Muscle of arm (tissue), 12 donors: ENCODE results near the gene NEK6. TPM values are rescaled to one million over a fixed set of nuclear protein-coding genes. Genes with fewer than 3 reads are reported as not detected.

ENCODE experiments used
- DNase-seq: peaks from one replicate; pipeline ENCODE4 v3.0.0-alpha.2; 2013
- polyA plus RNA-seq, 12 donors: library from polyadenylated mRNA; unstranded; fragments of 120-200 nt; gene quantifications; one replicate each; pipeline ENCODE4 v1.2.1, GENCODE V29; 2013; ENCODE audit not compliant: insufficient read length in 12 of 12

Gene NEK6
- polyA plus RNA-seq, 12 donors = 29.2 to 47.2 (median 37.5) TPM; not detected in 1

DNA sequence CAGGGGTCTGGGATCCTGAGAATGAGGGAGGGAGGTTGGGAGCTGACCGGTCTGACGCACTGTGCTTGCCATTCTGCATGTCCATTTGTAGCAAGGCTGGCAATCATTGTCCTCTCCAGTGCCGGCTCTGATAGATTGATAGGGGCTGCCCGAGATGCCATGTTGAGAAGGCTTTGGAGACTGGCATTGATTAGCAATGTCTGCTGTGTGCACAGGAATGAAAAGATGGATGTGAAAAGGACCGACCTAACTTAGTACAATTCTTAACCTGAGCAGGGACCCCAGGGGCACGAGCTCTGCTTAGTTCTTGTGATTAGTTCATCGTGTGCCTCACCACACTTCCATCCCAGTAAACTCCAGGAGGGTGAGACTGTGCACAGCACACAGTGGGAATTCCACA lies 17.0 kb downstream of the NEK6 start:
- no peak for DNase-seq

DNA sequence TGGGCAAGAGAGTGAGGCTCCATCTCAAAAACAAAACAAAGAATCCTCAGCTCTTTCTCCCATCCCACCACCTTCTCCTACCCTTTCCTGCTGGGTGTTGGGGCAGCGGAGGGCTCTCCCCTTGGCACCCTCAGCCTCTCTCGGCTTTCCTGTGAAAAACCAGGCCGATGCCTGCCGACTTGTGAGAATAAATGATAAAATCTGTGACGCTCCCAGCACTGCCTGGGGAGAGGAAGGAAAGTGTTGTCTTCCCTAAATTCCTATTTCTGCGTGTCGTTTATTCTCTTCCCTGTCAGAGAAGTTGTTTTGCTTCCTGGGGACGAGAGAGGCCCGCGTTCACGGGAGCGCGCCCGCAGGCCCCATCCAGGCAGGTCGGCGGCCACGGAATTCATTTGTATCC lies 19.7 kb downstream of the NEK6 start:
- no peak for DNase-seq

DNA sequence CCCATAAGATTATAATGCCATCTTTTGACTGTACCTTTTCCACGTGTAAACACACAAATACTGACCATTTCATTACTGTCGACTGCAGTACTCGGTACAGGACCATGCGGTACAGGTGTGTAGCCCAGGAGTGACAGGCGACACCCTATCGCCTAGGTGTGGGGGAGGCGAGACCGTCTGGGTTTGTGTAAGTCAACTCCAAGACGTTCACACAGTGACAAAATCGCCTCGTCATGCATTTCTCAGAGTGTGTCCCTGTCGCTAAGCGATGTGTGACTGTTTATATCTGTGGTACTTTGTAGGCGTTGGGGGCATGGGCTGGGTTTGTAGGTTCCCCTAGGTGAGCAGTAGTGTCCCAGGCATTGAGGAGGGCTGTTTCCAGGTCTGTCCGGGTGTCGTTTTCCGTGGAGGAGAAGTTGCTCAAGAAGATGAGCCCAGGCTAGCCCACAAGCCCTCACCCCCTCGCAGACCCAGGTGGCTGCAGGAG lies 20.3 kb downstream of the NEK6 start:
- no peak for DNase-seq

DNA sequence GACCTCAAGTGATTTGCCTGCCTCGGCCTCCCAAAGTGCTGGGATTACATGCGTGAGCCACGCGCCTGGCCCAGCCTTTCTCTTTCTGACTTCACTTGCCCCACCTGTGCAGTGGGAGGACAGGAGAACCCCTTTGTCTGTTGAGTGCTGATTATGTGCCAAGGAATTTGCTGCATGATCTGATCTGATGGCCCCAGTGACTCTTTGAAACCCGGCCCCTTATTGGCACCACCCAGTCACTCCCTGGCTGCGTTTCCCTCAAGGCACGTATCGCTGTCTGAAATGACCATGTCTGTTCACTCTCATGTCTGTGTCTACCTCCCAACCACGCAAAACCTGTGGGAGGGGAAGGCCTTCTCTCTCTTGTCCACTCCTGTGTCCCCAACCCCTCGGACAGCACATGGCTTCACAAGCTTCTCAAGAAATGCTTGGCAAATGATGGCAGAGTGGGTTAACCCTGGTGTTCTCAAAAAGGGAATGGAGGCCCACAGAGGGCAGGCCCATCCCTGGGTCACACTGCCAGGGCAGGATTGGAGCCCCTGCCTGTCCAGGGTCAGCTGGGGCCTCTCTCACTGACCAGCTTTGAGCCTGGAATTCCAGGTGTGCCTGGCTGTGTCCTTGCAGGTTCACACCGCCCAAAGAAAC lies 21.9 kb downstream of the NEK6 start:
- DNase-seq = no peak

DNA sequence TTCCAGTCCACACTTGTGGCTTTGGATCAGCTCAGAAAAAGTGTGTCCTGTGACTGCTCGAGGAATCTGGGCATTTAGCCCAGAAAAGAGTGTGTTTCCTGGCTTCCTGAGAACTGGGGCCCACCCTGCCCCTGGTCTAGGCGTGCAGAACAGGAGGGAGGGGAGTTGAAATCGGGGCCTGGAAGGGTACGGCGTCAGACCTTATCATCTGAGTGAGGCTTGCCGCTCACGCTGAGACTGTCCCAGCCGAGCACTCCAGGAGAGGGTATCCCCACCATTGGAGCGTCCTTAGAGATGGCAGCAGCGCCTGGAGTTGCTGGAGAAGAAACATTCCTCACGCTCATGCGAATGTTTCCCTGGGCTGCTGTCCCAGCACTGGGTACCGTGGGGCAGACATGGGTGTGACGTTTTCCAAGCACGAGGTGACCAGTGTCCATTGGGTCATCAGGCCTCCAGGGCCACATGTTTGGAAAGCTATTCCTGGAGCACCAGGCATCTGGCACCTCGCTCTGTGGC lies 22.5 kb downstream of the NEK6 start:
- DNase-seq = peak; percentile 88

DNA sequence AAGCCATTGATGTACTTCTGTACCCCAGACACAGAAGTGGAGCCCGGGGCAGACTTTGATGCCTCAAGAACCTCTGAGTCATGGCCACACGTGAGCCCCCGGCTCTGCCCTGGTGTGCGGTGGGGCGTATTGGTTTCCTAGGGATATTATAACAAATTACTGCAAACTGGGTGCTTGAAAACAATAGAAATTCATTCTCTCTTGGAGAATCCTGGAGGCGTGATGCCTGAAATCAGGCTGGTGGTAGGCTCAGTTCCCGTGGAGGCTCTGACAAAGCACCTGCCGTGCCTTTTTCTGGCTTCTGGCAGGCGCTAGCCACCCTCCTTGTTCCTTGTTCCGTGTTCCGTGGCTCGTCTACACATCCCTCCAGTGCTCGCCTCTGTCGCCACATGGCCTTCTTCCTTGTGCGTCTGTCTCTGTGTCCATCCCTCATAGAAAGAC lies 24.2 kb downstream of the NEK6 start:
- no peak for DNase-seq

DNA sequence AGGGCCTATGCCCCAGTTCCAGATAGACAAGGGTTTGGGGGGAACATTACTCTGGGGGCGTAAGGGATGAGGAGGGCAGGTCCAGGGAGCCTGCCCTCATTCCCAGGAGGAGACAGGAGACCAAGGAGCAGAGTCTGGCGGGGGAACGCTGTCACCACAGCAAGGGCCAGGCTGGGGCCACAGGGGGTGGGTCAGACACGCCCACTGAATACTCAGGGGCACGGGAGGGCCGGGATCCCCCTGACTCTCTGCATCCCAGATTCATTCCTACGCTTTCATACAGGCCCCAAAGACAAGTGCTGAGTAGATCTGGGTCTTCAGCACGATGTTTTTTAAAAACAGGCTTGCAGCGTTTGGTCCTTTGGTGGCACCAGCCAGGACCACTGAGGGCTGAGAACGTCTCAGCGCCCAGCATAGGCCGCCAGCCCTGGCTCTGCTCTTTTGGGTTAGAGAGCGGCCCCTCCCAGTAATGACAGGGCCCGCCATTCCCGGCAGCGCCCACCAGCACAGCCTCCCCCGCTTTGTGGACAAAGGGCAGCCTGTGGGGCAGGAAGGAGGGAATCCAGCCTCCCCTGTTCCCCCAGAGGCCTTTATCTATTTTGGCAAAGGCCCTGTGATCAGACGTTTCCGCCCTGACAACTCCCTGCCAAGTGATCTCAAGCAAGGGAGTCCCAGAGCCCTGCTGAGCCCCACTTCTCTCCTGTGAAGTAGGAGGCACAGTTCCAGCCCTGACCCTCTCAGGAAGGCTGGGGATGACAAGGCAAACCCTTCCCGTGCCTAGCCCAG lies 24.9 kb downstream of the NEK6 start:
- no peak for DNase-seq

DNA sequence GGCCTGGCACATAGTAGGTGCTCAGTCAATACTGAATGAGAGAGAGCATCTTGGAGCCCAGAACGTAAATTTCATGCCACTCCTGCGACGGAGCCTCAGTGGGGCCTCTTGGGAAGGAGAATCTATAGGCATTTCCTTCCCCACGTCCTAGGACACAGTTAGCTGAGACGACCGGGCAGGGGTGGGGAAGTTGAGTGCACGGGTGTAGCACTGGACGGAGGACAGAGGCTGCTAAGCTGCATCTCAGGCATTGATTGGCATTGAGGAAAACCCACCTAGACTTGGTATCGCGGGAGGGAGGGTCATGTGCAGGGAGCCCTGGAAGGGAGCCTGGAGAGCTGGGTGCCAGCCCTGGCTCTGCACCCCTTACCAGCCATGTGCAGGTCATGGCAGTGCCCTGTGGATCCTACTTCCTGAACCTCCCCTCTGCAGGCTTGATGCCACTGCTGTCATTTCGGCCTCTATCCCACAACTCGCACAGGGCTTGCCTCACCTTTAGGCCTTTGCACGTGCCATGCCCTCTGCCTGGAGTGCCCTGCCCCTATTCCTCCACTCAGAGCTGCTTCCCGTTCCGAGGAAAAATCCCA lies 25.6 kb downstream of the NEK6 start:
- no peak for DNase-seq

DNA sequence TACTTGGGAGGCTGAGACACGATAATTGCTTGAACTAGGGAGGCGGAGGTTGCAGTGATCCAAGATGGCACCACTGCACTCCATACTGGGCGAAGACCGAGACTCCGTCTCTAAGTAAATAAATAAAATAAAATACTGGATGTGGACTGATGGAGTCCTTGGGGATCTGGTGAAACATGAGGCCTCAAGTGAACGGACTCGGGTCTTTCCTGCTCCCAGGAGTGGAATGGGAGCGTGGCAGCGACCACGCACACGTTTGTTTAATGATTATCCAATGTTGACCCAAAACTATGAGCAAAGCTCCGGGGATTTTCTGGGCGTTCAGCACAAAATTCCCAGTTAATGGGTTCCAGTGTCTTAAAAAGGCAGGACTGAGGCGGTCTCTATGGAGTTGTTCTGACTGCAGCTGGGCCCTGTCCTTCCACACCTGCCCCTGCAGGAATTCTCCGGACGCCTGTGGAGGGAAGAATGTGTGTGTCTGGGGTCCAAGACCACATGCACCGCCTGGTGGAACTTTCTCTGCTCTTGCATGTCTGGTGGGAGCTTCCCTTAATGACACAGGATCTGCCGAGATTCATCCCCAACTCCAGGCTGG lies 26.6 kb downstream of the NEK6 start:
- DNase-seq = no peak

DNA sequence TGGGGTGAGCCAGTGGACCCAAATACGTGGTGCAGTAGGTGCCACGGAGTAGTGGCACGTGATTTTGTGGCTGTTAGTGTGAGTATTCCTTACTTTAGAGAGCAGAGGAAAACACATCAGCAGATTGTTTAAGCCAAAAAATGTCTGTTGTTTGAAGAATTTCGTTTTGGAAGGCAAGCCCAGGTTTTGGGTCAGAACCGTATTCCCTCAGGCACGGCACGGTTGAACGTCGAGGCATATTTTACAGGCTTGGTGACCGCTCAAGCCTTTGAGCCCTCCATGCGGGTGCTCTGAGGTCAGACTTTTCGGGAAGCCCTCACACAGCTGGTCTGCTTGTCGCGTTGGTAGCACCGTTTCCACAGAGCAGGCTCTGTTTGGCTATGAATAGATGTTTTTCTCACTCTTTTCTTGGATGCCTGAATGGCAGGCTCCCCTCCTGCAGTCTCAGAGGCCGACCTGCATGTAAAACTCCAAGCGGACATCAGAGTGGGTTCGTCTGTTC lies 27.2 kb downstream of the NEK6 start:
- peak; percentile 64 for DNase-seq

DNA sequence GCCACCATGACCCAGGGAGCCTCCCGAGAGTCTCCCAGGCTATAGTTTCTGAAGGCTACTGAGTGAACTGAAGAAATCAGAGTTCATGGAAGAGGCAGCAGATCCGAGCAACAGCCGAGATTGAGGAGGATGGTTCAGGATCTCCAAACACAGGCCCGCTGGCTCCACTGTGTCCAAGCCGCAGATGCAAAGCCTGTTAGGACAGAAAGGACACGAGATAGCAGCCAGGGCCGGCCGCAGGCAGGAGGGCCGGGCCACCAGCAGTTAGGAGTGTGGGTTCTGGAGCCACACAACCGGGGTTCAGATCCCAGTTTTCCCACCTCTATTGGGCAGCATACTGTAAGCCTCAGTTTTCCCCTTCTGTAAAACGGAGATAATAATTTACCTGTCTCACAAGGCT lies 27.7 kb downstream of the NEK6 start:
- no peak for DNase-seq

DNA sequence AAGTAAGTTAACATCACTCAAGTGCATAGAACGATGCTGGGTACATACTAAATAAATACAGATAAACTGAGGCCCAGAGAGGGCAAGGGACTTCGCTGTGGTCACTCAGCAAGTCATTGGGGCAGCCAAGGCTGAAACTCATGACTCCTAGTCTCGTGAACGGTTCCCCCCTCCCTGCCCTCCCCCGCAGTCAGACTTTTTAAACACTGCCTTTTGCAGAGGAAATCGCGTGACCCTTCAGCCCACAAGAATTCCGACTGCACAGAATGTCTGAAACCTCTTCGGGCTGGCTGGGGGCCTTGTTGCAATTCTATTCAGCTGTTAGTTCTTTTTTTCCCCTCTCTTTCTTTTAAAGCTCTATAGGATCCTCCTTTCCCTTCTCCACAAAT lies 28.1 kb downstream of the NEK6 start:
- DNase-seq = peak; percentile 73

DNA sequence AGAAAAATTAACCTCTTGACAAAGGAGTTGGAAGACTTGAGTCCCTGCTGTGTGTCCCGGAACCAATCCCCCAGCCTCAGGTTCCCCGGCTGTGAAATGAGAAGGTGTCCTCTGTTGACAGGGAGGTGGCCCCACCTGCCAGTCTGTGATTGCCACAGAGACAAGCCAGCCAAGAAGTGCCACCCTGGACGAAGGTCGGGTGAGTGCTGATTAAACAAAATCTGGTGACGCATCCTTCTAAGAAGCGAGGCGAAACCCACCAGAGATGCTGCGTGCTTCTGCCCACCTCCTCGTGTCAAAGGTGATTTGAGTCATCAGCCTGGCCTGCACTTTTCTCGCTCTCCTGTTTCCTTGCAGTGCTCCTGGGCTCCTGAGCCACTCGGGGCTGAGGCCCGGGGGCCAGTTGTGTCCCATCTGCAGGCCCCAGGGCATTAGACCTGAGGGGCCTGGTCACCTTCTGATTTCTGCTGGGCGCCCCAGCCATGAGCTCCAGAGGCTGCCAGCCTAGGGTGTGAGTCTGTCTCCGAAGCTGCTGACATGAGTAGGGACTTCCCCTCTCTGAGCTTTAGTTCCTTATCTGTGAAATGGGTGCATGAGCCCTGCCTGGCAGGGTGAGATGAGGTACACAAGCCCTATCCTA lies 28.7 kb downstream of the NEK6 start:
- DNase-seq = no peak

DNA sequence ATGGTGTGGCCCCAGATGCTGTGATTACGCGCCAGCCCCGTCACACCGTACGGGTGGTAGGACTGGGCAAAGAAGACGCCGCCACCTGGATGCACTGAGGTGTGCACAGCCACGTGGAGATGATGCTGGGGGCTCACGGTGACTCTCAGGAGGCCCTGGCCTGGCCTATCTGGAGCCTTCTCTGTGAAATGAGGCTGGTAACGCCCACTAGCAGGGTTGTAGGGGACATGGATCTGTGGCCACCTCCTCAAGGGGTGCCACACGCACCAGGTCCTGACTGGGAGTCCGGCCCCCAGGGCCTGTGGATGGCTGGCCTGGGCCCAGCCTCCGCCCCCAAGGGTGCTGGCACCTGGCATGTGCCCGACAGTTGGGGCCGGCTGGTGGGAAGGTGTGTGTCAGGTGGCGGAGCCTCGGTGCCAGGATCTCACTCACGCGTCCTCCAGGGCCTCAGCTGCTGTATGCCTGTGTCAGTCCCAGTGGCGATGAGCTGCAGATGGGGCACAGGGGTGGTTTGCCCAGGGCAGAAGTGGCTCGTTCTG lies 32.4 kb downstream of the NEK6 start:
- DNase-seq = no peak

DNA sequence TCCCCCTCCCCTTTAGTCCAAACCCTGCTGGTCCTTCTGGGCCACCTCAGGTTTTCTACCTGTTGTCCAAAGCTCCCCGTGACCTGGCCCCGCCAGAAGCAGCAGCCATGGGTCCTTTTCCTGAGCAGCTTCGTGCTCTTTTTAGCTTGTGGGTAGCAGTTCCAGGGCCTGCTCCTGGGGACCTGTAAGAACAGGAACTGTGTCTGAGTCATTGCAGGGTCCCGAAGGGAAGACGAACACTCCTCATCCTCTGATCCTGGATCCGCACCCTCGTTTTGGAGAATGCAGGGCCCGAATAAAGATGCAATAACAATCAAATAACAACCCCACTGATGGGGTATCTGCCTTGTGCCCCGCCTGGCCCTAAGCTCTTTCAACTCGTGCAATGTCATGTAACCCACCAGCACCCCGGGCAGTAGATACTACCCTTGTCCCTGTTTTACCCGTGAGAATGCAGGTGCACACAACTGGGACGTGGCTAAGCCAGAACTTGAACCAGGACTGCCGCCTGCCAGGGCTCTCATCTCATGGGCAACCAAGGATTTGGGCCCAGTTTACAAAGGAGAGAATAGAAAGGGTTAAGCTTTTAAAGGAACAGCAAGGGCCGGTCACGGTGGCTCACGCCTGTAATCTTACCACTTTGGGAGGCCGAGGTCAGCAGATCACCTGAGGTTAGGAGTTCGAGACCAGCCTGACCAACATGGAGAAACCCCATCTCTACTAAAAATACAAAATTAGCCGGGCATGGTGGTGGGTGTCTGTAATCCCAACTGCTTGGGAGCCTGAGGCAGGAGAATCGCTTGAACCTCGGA lies 33.2 kb downstream of the NEK6 start:
- DNase-seq = no peak

DNA sequence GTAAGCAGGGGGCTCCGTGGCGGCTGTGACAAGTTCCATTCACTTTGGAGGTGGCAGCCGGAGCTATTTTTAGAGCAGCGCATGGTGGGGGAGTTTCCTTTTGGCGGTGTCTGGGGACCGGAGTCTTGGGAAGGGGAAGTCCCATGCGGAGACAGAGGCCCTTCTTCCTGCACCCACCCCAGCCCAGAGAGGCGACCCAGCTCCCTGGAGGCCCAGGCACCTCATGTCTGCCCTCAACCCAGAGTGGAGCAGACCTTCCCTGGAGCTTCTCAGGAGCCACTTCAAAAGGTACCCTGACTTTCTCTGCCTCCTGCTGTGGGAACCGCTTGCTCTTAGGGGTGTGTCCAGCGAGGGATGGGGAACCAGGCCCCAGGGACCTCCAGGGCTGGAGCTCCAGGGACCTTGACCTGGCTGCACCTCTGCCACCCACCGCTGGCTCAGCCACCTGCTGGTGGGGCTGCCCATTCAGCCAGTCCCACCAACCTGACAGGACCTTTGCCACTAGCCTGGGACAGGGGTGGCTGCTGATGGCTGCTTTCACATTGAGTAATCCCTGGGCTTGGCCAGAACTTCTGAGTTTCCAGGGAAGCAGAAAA lies 34.1 kb downstream of the NEK6 start:
- DNase-seq = no peak

DNA sequence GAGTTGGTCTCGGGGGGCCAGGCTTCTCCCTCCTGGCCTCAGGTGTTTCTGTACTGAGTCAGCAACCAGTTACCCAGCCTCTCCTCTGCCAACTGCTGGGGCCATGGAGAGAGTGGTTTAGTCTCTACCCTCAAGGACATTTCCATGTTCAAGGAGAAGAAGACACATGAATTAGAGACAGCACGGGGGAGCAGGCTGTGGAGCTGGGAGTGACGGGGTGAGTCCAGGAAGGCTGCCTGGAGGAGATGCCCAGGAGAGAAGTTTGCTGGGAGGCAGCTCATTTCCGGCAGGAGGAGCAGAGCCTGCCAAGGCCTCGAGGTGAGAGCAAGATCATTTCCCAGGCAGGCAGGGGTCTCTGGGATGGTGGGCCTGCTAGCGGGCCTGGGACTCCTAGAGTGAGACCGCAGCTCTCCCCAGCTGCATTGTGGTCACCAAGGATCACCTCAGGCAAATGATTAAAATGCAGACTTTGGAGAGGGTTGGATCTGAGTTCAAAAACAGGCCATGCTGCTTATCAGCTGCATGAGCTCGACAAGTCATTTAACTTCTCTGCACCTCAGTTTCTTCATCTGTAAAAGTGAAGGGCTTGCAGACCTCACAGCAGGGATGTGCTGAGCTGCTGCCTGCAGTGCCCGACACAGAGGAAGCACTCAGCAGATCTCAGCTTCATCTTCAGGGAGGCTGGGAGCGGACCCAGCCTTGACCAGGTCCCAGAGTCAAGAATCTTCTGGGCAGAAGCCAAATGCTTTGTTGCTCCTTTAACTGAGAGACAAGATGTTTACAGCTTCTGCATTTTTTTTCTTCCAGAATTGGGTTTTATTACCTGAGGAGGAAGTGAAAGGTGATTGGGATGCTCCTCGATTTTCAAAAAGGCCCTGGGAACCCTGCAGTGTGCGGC lies 35.2 kb downstream of the NEK6 start:
- DNase-seq = no peak

DNA sequence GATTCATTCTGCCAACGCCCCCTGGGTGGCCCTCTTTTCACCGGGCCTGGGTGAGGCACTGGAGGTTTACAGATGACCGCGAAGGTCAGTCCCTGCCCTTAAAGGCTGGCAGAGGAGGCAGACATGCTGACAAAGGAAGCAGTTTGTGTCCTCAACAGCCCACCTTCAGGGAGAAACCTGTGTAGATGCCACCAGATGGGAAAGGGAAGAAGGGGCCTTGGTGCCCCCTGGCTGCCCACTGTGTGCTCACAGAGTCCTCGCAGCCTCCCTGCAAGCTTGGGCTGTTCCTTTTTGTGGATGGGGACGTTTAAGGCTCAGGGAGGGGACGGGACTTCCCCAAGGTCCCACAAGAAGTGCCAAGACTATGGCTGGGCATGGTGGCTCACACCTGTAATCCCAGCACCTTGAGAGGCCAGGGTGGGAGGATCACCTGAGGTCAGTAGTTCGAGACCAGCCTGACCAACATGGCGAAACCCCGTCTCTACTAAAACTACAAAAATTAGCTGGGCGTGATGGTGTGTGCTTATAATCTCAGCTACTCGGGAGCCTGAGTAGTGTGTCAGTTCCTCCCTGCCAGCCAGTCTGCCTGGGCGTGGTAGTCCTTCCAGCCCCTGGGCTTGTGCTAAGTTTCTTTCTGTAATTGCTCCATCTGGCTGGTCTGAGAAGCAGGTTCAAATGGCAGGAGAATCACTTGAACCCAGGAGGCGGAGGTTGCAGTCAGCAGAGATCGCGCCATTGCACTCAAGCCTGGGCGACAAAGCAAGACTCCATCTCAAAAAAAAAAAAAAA lies 36.2 kb downstream of the NEK6 start:
- no peak for DNase-seq
